ENCODE results near the gene NFIB.

Gene NFIB

DNA sequence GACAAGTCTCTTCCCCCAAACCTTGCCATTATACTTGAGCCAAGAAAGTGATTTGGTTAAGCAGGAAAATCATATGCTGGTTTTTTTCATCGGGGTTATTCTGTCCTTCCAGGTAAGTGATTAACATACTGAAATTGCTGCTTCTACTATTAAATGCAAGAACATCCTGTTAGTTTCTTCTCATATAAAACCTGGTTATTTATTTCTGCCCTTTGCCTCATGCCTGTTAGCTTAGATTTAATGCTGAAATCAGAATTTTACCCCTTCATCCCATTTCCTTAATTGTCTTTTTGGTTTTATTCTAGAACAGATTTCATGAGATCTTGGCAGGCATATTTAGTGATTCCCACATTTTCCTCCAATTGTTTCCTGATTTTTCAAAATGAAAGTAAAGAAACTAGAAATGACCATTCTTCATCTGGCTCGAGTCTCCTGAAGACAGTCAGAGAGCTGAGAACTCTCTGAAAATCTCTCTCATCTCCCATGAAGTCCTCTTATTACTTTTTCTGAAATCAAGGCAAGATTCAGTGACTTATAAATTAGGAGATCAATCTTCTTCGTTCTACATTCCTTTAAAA is 132.9 kb downstream of the NFIB start:
- no peak overlapping the region for H3K4me3 ChIP-seq (ENCODE audit: low read length)
- DNase-seq (ENCODE audit: low read depth, low spot score), result no peak

DNA sequence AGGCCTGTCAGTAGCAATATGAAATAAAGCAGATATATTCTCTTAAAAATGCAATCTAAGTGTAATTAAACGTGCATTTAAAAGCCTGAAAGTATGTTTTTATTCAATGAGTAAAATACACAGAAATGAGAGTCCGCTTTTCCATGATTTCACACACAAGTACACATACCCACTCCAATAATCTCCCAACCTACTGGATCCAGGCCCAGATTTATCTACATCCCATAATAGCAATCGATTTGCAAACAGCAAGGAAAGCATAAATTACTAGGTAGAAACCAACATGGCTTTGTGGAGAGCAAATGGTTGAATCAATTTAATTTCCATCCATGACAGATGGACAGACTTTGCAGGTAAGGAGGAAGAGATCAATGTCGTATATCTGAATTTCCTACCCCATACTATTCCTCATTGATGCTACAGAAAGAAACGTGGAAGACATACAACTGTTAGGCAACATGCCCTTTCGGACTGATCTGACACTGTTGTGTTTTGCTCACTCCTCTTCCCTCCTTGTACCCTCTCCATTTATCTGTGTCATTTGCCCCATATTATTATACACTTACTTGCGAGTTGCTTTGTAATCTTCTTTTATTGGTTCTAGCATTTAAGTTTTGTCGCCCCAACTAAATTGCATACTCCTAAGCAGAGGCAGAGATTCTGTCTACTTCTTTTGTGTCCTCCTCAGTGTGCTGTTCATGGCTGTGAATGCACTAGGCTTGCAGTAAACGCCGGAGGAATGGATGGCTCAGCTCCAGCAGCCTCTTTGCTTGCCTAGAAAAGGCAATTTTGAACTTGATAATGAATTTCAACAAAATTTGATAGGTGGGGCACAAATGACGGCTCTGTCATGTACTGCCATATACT is 133.6 kb downstream of the NFIB start:
- no peak for DNase-seq (ENCODE audit: low read depth, low spot score)

GRCh38 chr9:14179449-14179848 is 134.5 kb downstream of the NFIB start:
- no peak overlapping the region for H3K4me3 ChIP-seq (ENCODE audit: low read length)
- DNase-seq (ENCODE audit: low read depth, low spot score), result no peak

More for the DNA sequence above, 133.6 kb downstream of the NFIB start:
- no peak overlapping the region for H3K4me3 ChIP-seq (ENCODE audit: low read length)

DNA sequence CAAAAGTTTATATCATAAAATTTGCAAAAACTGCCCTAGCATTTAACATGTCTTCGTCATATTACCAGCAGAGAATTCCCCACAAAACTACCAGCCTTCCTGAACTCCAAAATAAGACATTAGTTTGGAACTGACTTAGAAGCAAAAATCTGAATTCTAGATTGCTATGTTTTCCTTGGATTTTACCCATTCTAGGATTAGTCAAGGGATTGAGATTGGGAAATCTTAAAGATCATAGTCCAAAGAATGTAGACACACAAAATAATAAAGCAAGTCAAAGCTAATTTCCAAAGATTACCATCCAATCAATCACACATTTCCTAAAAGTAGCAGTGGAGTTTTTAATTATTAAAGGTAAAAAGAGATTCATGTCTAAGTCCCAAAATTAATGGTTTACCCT is 138.2 kb downstream of the NFIB start:
- H3K4me3 ChIP-seq (ENCODE audit: low read length), result no peak overlapping the region
- no peak for DNase-seq (ENCODE audit: low read depth, low spot score)

DNA sequence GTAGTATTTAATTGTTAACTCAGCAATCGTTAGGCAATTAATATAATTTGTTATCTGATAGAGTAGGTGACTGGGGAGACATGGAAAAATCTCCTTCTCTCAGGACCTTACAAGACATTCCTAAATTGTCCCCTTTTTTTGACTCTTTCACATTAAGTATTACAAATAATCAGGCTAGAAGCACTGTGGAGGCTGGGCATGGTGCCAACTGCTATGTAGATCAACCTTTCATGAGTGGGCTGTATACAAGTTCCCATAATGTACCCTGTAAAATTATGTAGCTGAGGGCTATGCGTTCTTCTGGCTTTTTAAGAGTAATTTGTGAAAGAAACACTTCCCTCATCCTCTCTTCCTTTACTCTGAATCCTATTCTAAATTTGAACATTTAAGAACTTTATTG is 140.2 kb downstream of the NFIB start:
- no peak overlapping the region for H3K4me3 ChIP-seq (ENCODE audit: low read length)
- no peak for DNase-seq (ENCODE audit: low read depth, low spot score)

DNA sequence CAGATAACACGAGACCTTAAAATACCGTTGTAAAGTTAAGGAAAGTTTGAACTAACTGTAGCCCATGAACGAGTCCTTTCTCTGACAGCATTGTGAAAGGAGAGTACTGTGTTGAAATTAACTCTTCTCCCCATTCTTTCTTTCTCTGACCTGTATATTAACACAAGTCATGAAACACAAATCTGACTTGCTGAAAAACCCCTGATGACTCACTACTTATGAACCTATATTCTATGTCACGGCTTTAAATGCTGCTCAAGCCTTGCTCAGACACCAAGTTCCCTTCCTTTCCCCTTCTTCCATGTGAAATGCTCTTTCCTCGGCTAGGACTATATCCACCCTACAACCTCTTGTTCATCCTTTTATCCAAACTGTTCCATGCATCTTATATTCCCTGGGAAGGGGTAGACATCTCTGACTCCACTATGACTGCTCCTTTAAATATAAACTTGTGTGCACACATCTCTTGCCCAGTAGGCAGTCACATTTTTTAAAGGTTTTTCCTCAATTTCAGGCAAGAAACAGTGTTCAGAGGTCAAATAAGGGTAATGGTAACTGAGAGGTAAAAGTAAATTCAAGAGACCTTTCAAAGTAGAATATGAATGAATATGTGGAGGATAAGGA is 142.9 kb downstream of the NFIB start:
- H3K4me3 ChIP-seq (ENCODE audit: low read length), result no peak overlapping the region
- no peak for DNase-seq (ENCODE audit: low read depth, low spot score)

- no peak for DNase-seq (ENCODE audit: low read depth, low spot score)
- H3K4me3 ChIP-seq (ENCODE audit: low read length), result no peak overlapping the region
Measured at GRCh38 chr9:14170392-14170931, 143.5 kb downstream of the NFIB start.

- no peak for DNase-seq (ENCODE audit: low read depth, low spot score)
- H3K4me3 ChIP-seq (ENCODE audit: low read length), result no peak overlapping the region
Measured at GRCh38 chr9:14168381-14168780, 145.6 kb downstream of the NFIB start.

DNA sequence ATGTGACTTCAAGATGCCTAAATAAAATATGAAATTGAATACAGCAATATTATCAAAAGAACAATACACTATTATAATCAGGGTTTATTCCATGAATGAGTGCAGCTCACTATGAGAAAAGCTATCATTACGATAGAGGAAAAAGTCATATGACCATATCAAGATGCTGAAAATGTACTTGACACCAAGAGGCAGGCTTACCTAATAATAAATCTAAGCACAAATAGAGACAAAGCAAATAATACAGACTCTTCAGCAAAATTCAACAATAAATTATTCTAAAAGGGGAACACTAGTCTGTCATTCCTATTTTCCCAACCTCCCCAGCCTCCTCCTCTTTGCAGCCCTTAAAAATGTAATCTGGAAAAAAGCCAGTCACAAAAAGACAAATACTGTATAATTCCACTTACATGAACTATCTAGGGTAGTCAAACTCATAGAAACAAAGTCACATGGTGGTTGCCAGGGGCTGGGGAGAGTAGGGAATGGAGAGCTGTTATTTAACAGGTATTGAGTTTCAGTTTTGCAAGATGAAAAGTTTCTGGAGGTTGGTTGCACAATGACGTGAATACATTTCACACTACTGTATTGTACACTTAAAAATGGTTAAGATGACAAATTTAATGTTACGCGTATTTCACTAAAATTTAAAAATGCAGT is 148.4 kb downstream of the NFIB start:
- no peak for DNase-seq (ENCODE audit: low read depth, low spot score)
- H3K4me3 ChIP-seq (ENCODE audit: low read length), result no peak overlapping the region

DNA sequence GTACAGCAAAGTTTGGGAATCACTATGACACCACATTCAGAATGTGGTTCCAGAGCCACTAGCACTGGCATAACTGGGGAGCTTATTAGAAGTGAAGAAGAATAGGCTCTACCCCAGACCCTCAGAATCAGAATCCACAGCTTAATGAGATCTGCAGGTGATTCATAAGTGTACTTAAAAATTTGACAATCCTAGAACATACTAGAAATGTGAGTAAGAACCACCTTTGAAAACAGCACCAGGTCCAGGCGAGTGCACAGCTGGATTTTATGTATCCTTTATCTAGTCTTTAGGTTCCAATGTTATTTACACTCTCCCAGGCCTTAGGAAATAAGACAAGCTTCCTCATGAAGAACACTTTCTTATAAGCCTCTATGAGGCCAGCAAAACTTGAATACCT is 149.0 kb downstream of the NFIB start:
- DNase-seq (ENCODE audit: low read depth, low spot score), result no peak
- no peak overlapping the region for H3K4me3 ChIP-seq (ENCODE audit: low read length)

DNA sequence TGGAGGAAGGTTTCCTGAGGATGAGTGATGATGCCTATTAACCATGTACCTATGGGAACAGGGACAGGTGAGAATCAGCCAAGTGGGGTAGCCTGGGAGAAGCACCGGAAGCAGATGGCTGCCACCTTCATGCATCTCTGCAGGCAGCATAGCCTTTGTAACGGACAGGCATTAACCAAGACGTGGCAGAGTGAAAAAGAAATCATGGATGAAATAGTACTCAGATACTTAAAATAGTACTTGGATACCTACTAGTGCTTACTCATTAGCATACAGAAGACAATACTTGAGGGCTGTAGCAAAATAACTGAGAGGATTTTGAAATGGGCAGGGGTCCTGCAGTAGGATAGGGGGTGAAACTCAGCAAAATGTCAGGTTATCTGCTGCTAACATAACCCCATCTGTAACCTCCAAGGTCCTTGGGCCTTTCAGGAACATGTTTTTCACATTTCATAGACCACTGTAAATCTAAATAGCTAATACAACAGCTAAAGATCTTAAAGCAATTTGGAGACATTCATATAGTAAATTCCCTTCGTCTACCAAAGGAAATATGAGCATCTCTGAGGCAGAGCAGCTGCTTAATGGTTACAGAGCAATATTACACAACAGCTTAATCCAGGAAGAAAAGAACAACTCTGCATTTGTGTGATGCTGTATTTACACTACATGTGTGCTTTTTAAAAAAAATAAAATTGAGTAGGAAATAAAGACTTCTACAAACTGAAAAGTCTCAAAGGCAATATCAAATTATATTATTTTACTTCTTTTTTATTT is 154.3 kb downstream of the NFIB start:
- no peak for DNase-seq (ENCODE audit: low read depth, low spot score)
- no peak overlapping the region for H3K4me3 ChIP-seq (ENCODE audit: low read length)

- DNase-seq (ENCODE audit: low read depth, low spot score), result no peak
- no peak overlapping the region for H3K4me3 ChIP-seq (ENCODE audit: low read length)
Measured at GRCh38 chr9:14158916-14159315, 155.0 kb downstream of the NFIB start.

- H3K4me3 ChIP-seq (ENCODE audit: low read length), result no peak overlapping the region
Measured at GRCh38 chr9:14158136-14158813, 155.7 kb downstream of the NFIB start.

DNA sequence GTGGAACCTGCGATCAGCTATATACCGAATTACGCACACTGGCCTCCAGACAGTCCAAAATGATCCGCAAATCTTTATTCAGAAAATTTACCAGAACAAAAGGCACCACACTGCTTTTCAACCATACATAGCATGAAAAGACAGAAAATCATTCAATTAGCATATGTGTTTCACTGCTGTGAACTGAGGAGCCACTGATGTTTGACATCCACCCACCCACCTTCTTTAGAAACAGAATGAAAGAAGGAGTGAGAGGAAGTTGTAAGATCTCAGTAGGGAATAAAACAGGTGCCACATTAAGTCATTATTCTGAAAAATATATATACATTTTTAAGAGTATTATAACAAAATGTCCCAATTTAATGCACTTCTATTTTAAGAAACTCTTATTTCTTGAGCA is 156.8 kb downstream of the NFIB start:
- H3K4me3 ChIP-seq (ENCODE audit: low read length), result no peak overlapping the region
- no peak for DNase-seq (ENCODE audit: low read depth, low spot score)

More at GRCh38 chr9:14158136-14158813, 155.7 kb downstream of the NFIB start:
- DNase-seq (ENCODE audit: low read depth, low spot score), result no peak

GRCh38 chr9:14156046-14156445 is 157.9 kb downstream of the NFIB start:
- H3K4me3 ChIP-seq (ENCODE audit: low read length), result no peak overlapping the region
- DNase-seq (ENCODE audit: low read depth, low spot score), result peak; percentile 80

GRCh38 chr9:14155237-14155636 is 158.7 kb downstream of the NFIB start:
- no peak for DNase-seq (ENCODE audit: low read depth, low spot score)
- no peak overlapping the region for H3K4me3 ChIP-seq (ENCODE audit: low read length)

DNA sequence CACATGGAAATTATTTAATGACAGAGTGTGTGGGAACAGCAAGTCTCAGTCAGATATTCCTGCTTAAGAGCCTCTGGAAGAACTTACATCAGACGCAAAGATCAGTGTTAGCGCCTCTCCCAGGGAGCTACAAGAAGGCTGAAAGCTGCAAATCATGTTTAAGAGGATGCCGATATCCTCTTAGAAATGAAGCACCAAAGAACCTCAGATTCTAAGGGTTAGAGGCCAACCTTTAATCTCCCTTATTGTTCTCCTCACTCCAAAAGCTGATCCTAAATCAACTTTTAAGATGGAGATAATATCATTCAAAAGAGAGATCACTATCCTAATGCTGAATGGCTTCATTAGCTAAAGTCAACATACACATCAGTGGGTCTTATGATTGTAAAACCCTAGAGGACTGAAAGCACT is 160.6 kb downstream of the NFIB start:
- no peak overlapping the region for H3K4me3 ChIP-seq (ENCODE audit: low read length)
- DNase-seq (ENCODE audit: low read depth, low spot score), result no peak

GRCh38 chr9:14151451-14151850 is 162.5 kb downstream of the NFIB start:
- DNase-seq (ENCODE audit: low read depth, low spot score), result no peak
- no peak overlapping the region for H3K4me3 ChIP-seq (ENCODE audit: low read length)

Data from Jurkat, Clone E6-1 (cell line).